HepG2 (cell line): ENCODE data around the gene CYSLTR2.

Source experiments
- GFI1 ChIP-seq: sonication (generic); formaldehyde crosslinking; IDR thresholded peaks from 2 replicates; pipeline ENCODE4 v1.5.0; 2020; ENCODE audit warnings: missing genetic modification reagents, mild to moderate bottlenecking, borderline replicate concordance
- NFE2 ChIP-seq: sonication (generic); formaldehyde crosslinking; IDR thresholded peaks from 2 replicates; pipeline ENCODE4 v1.4.0; 2020; ENCODE audit warnings: missing genetic modification reagents
- ZNF326 ChIP-seq: sonication (generic); formaldehyde crosslinking; IDR thresholded peaks from 2 replicates; pipeline ENCODE4 v1.4.0; 2020; ENCODE audit warnings: missing genetic modification reagents, borderline replicate concordance

- no peak for TF ChIP-seq ZNF326 (CRISPR knock-in tag)
- no peak for TF ChIP-seq GFI1
- no peak for TF ChIP-seq NFE2 (CRISPR knock-in tag)
Observed at GRCh38 chr13:48737689-48738088, 84.0 kb downstream of the CYSLTR2 start.
